ENCODE data around the gene KCNE2. TPM values are rescaled to one million over a fixed set of nuclear protein-coding genes. Genes with fewer than 3 reads are reported as not detected.

The KCNE2 gene
- total RNA-seq, 1 donor from 2014 or later: not detected

DNA sequence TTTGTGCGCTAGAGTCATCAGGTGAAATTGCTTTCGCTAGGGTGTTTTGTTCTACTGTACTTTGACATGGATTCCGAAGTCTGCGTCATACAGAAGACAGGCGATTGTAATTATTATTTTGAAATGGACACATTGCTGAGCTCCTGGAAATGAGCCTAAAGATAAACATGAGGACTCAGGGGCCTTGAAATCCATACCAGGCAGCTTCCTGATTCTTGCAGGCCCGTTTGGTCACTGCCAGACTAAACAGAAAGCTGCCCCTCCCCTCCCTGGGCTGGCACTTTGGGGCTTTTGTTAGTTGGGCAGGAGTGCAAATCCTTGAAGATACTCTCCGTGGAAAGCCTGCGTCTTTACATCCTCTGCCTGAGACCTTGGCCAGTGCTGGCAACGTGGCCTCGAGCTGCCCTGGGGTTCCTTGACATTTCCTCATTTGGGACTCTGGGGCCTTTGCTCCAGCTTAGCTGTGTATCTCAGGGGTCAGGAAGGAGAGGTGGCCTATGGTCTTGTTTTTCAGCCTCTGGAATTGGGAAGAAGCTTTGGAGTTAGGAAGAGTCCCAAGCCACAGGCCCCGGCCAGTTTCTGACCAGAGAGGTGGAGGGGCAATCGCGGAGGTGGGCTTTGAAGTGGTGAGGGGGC, 26.9 kb upstream of the KCNE2 start:
- Mint-ChIP-seq H3K4me3 (ENCODE audit: unreplicated experiment) (no peak overlapping the region), H3K9me3 (ENCODE audit: unreplicated experiment) (peaks cover 5% of the 10 kb centered on the region), H3K27me3 (ENCODE audit: unreplicated experiment) (peaks cover 6% of the 10 kb centered on the region), H3K27ac (ENCODE audit: unreplicated experiment) (no peak overlapping the region), H3K36me3 (ENCODE audit: unreplicated experiment) (no peaks in the 10 kb centered on the region), H3K4me1 (ENCODE audit: low read depth, unreplicated experiment) (peaks cover 5% of the 10 kb centered on the region)
- TF ChIP-seq, protein P1, sequence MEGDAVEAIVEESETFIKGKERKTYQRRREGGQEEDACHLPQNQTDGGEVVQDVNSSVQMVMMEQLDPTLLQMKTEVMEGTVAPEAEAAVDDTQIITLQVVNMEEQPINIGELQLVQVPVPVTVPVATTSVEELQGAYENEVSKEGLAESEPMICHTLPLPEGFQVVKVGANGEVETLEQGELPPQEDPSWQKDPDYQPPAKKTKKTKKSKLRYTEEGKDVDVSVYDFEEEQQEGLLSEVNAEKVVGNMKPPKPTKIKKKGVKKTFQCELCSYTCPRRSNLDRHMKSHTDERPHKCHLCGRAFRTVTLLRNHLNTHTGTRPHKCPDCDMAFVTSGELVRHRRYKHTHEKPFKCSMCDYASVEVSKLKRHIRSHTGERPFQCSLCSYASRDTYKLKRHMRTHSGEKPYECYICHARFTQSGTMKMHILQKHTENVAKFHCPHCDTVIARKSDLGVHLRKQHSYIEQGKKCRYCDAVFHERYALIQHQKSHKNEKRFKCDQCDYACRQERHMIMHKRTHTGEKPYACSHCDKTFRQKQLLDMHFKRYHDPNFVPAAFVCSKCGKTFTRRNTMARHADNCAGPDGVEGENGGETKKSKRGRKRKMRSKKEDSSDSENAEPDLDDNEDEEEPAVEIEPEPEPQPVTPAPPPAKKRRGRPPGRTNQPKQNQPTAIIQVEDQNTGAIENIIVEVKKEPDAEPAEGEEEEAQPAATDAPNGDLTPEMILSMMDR (IDR thresholded peaks at IDR 0.05; ENCODE audit: partially characterized antibody, unreplicated experiment): no peak
- DNase-seq: no peak

DNA sequence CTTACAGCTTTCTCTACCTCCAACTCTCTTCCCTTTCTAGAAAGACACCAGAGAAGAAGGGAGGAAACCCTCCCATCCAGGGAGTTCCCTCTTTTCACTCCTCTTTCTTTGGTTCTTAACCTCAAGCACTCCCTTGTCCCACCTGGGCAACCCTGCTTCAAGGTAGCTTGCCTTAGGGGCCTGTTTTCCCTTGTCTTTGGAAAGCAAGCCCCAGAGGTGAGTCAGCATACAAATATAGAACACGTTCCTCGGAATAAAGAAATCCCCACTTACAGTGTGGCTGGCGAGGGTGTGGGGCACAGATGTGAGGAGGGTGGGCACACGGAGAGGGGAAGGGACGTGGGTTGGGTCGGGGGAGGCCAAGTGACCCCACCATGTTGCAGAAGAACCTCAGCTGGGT, 26.1 kb upstream of the KCNE2 start:
- TF ChIP-seq, protein P1 (IDR thresholded peaks at IDR 0.05; ENCODE audit: partially characterized antibody, unreplicated experiment): no peak
- DNase-seq: no peak
- H3K4me3 Mint-ChIP-seq (ENCODE audit: unreplicated experiment): no peak overlapping the region
- H3K9me3 Mint-ChIP-seq (ENCODE audit: unreplicated experiment): peaks cover 5% of the 10 kb centered on the region
- peaks cover 6% of the 10 kb centered on the region for H3K27me3 Mint-ChIP-seq (ENCODE audit: unreplicated experiment)
- H3K36me3 Mint-ChIP-seq (ENCODE audit: unreplicated experiment): no peaks in the 10 kb centered on the region
- peaks cover 5% of the 10 kb centered on the region for H3K4me1 Mint-ChIP-seq (ENCODE audit: low read depth, unreplicated experiment)
- H3K27ac Mint-ChIP-seq (ENCODE audit: unreplicated experiment): no peak overlapping the region

- peaks cover 5% of the 10 kb centered on the region for H3K9me3 Mint-ChIP-seq (ENCODE audit: unreplicated experiment)
- H3K27me3 Mint-ChIP-seq (ENCODE audit: unreplicated experiment): peaks cover 6% of the 10 kb centered on the region
- no peak overlapping the region for H3K4me3 Mint-ChIP-seq (ENCODE audit: unreplicated experiment)
- TF ChIP-seq, protein P1 (IDR thresholded peaks at IDR 0.05; ENCODE audit: partially characterized antibody, unreplicated experiment): no peak
- no peak overlapping the region for H3K27ac Mint-ChIP-seq (ENCODE audit: unreplicated experiment)
- H3K4me1 Mint-ChIP-seq (ENCODE audit: low read depth, unreplicated experiment): peaks cover 5% of the 10 kb centered on the region
- H3K36me3 Mint-ChIP-seq (ENCODE audit: unreplicated experiment): no peaks in the 10 kb centered on the region
- no peak for DNase-seq
Measured at GRCh38 chr21:34338226-34338625, 25.6 kb upstream of the KCNE2 start.

DNA sequence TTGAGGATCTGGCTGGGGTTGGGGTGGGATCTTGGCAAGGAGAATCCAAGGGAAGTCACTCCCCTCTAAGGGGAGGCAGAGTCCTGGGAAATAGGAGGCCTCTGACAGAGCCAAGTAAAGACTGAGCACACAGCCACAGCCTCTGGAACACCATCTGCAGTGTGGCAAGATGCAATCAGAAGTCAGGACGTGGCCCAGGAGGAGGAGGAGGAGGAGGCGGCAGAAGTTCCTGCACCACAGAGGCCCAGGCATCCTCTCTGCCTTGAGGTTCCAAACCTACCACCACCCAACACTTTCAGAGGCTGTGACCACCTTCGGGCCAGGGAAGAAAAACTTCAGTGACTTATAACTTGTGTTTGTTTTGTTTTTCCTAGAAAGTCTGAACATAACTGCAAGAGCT, 23.7 kb upstream of the KCNE2 start:
- Mint-ChIP-seq H3K4me3 (ENCODE audit: unreplicated experiment) (no peak overlapping the region), H3K36me3 (ENCODE audit: unreplicated experiment) (no peaks in the 10 kb centered on the region), H3K27ac (ENCODE audit: unreplicated experiment) (no peak overlapping the region), H3K4me1 (ENCODE audit: low read depth, unreplicated experiment) (peaks cover 5% of the 10 kb centered on the region), H3K9me3 (ENCODE audit: unreplicated experiment) (peaks cover 8% of the 10 kb centered on the region), H3K27me3 (ENCODE audit: unreplicated experiment) (peaks cover 7% of the 10 kb centered on the region)
- TF ChIP-seq, protein P1 (IDR thresholded peaks at IDR 0.05; ENCODE audit: partially characterized antibody, unreplicated experiment): no peak
- DNase-seq: no peak

DNA sequence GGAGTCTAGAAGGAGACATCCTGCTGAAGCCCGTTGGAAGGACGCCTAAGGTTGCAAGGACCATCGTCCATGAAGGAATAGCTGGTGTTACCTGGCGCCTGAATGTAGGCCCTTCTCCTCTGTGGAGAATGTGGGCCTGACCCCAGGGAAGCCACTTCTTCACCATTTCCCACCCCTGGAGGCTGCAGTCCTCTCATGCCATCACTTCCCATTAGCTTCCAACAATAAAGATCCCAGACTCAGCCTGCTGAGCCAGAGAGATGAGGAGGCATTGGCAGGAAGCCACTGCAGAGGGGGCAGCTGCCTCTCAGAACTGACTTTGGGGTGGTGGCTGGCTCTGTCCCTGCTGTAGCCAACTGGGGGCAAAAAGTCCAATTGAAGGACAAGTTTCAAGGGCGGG, 21.3 kb upstream of the KCNE2 start:
- TF ChIP-seq, protein P1 (IDR thresholded peaks at IDR 0.05; ENCODE audit: partially characterized antibody, unreplicated experiment): no peak
- Mint-ChIP-seq H3K4me1 (ENCODE audit: low read depth, unreplicated experiment) (peaks cover 5% of the 10 kb centered on the region), H3K36me3 (ENCODE audit: unreplicated experiment) (no peaks in the 10 kb centered on the region), H3K4me3 (ENCODE audit: unreplicated experiment) (no peak overlapping the region), H3K9me3 (ENCODE audit: unreplicated experiment) (peaks cover 6% of the 10 kb centered on the region), H3K27ac (ENCODE audit: unreplicated experiment) (no peak overlapping the region), H3K27me3 (ENCODE audit: unreplicated experiment) (peaks cover 7% of the 10 kb centered on the region)
- DNase-seq: no peak

Measured in glutamatergic neuron (in vitro differentiated cells).